HUDEP-2 (cell line): Measurements from ENCODE around the gene SUPT4H1.
"Not testable (repeated sequence)": the region's sequence is repeated elsewhere in the genome, so short reads cannot be mapped to it uniquely, and the experiment has no call there.

Source experiments
- DNase-seq, 76 experiments: peaks; one replicate each; lab custom pipeline; 2025; ENCODE audit not compliant: unreplicated experiment in 76 of 76; lab: John Stamatoyannopoulos, UW

Gene SUPT4H1

GRCh38 chr17:58343131-58343530, 8.9 kb downstream of the SUPT4H1 start:
- no peak for DNase-seq

GRCh38 chr17:58341861-58342475, 10.0 kb downstream of the SUPT4H1 start:
- no peak for DNase-seq

GRCh38 chr17:58341136-58341860, 10.7 kb downstream of the SUPT4H1 start:
- not testable (repeated sequence) for DNase-seq

DNA sequence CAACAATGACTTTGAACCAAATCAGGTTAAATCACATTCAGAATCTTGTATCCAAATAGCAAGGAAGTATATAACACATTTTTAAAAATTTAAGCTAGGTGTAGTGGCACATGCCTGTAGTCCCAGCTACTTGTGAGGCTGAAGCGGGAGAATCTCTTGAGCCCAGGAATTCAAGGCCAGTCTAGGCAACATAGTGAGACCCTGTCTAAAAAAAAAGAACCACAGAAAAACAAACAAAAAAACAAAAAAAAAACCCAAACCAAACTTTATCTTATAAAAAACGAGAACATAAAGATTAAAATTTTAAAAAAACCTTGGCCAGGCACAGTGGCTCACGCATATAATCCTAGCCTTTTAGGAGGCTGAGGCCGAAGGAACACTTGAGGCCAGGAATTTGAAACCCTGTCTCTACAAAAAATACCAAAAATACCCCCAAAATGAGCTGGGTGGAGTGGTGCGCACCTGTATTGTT, 11.6 kb downstream of the SUPT4H1 start:
- no peak for DNase-seq

- peak in 11 of 76 experiments; percentile 15 to 70 (median 37) for DNase-seq
These were observed 12.1 kb downstream of the SUPT4H1 start for GRCh38 chr17:58339755-58340404.

GRCh38 chr17:58338841-58339754, 12.9 kb downstream of the SUPT4H1 start:
- DNase-seq = peak in 64 of 76 experiments; percentile 13 to 85 (median 62)

- DNase-seq = peak in 4 of 76 experiments; percentile 43 to 67 (median 58)
These were observed 13.6 kb downstream of the SUPT4H1 start for GRCh38 chr17:58338454-58338840.

- DNase-seq = peak in 72 of 76 experiments; percentile 40 to 96 (median 84)
These were observed 14.2 kb downstream of the SUPT4H1 start for GRCh38 chr17:58337600-58338453.

DNA sequence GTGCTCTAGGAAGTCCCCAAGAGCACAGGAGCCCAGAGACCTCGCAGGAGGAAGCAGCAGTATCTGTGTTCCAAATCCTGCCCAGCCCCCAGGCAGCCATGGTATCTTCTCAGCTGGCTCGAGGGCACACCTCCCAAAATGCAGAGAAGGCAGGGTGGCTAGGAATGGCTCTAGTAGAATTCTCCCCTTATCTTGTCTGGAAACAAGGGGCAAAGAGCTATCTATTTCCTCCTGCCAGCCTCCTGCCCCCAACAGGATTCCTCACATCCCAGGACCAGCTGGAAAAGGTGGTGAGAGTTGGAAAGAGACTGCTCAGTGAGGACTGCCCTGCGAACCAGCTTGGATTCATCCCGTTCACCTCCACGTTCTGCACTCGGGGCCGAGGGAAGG, 14.8 kb downstream of the SUPT4H1 start:
- peak in 60 of 76 experiments; percentile 22 to 78 (median 55) for DNase-seq

GRCh38 chr17:58336456-58337209, 15.4 kb downstream of the SUPT4H1 start:
- DNase-seq = peak in 16 of 76 experiments; percentile 16 to 56 (median 44)

- peak in 72 of 76 experiments; percentile 51 to 94 (median 80) for DNase-seq
These were observed 16.1 kb downstream of the SUPT4H1 start for GRCh38 chr17:58335779-58336455.

DNA sequence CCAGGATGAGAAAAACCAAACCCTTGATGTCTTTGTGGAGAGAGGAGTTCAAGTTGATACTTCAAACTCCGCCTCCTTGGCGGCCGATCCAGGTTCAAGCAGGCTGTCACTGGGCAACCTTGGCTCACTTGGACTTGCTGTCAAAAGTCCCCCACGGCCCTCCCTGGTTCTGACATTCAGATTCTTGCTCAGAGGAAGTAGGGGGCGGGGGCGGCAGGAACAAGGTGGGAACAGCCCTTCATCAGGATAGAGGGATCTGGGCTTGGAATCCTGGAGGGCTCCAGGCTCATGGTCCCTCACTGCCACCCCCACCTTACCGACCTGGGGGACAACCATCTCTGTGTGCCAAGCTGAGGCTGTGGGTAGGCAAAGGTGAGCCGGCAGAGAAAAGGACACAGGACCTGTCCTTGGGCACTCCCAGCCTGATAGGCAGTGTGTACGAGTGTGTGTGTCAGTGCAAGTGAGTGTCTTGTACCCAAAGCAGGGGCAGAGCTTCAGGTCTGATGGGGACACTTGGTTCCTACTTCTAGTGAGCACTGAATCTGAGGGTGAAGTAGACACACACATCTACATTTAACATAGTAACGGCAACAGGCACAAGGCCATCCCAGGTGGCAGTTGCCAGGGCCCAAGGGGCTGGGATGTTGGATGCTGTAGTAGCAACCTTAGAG, 16.8 kb downstream of the SUPT4H1 start:
- peak in 37 of 76 experiments; percentile 6 to 67 (median 44) for DNase-seq

GRCh38 chr17:58334661-58335060, 17.3 kb downstream of the SUPT4H1 start:
- DNase-seq = peak in 1 of 76 experiments; percentile 7

- DNase-seq = no peak
These were observed 17.7 kb downstream of the SUPT4H1 start for GRCh38 chr17:58334256-58334655.

DNA sequence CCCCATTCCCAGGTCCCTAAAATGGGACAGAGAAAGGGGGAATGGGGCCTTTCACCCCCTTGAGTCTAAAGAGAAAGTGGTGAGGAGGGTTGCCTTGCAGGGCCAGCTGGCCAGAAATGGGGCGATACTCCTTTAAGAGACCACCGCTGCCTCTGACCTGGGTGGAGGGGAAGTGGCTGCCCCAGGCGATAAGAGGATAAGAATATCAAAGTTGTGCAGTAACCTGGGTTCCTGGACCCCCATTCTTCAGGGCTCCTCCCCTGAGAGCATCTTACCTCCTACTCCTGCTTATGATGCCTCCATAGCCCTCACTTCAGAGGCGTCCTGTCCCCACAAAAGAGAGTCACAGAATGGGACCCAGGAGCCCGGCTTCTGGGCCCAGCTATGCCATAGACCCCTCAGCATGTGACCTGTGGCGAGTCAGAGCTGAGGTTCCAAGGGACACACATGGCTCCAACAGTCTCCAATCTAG, 18.2 kb downstream of the SUPT4H1 start:
- DNase-seq = peak in 11 of 76 experiments; percentile 11 to 59 (median 23)

DNA sequence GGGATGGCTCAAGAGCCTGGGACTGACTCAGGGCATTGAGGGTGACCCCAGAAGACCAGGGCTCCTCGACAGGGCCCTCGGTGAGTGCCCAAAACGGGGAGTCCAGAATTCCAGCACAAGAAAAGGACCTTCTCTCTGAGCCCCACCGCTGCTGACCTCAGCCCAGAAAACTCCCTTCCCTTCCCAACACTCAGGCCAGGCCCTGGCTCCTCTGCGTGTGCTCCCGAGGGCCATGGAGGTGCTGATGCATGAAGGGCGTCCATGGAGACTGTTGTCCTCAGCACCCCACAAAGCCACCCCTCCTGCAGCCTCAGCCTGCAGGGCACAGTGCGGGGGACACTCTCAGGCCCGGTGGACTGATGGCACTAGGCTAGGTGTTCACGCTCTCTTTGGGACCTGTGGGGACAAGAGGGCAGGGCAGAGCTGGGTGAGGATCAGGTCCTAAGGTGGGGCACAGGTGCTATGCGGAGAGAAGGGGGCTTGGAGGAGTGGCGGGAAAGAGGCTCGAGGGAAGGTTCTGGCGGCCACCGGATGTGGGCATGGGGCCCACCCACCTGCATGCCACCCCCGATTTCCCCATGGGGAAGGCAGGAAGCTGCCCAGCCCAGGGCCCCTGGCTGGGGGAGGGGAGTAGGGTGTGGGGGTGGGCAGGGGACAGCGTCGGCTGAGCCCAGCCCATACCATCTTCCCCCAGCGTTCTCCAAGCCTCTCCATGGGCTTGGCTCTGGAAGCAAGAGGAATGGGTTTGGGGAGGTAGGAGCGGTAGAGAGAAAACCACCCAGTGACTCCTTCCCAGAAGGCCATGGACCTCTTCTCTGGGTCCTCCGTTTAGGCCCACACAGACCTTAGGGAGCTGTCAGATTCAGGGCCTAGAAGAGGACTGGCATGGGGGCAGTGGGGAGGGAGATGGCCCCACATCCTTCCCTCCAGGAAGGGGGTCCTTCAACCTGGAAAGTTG, 18.9 kb downstream of the SUPT4H1 start:
- DNase-seq = peak in 39 of 76 experiments; percentile 19 to 77 (median 51)
